Hematopoietic multipotent progenitor cell (in vitro differentiated cells): ENCODE results near the gene ATP5F1C. TPM values are rescaled to one million over a fixed set of nuclear protein-coding genes. Genes with fewer than 3 reads are reported as not detected.
"Not testable (repeated sequence)": the region's sequence is repeated elsewhere in the genome, so short reads cannot be mapped to it uniquely, and the experiment has no call there.

Experiments used
- DNase-seq, 3 donors: peaks; one replicate each; pipeline ENCODE4 v3.0.0-alpha.2; 2011 to 2015; ENCODE audit warnings: low read depth in 2 of 3, low spot score in 2 of 3
- total RNA-seq: library from RNA; depleted of rRNA; stranded (reverse); fragments of >200 nt; gene quantifications from one replicate; pipeline ENCODE4 v1.2.3, GENCODE V29; 2012

Gene ATP5F1C
- total RNA-seq, 1 donor = 126 TPM

- DNase-seq = no peak
These were observed 4.6 kb downstream of the ATP5F1C start for GRCh38 chr10:7792541-7792940.

GRCh38 chr10:7794251-7795026 is 6.5 kb downstream of the ATP5F1C start:
- no peak for DNase-seq

DNA sequence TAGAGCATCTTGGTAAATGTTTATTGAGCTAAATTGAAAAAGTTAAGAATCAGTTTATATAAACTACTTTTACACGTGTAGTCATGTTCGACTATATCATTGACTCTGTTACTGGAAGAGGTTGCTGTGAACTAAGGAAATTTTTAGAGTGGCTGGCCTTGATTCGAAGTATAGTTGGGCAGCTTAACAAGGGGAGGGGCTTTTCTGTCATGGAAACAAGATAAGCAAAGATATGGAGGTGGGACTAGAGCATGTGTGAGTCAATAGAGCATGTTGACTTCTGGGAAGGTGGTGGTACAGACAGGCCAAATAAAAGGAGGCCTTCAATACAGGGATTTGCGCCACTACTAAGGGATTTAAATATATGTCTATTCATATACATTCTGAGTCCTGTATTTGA is 7.6 kb downstream of the ATP5F1C start:
- no peak for DNase-seq

- DNase-seq = no peak
These were observed 9.6 kb downstream of the ATP5F1C start for GRCh38 chr10:7797582-7797981.

DNA sequence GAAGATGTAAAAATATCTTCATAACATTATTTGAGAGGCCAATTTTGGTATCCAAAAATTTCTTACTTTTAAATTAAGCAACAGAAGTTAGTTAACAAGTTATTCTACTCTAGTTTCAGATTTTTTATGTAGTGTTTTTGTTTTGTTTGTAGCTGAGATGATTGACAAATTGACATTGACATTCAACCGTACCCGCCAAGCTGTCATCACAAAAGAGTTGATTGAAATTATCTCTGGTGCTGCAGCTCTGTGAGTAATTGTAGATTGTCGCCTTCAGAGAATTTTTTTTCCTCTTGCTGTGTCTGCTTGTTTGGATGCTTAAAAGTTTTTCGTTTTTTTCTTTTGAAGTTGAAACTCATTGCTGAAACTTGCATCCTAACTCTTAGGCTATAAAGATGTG is 14.6 kb downstream of the ATP5F1C start:
- DNase-seq = no peak

GRCh38 chr10:7804216-7804615 is 16.2 kb downstream of the ATP5F1C start:
- DNase-seq = no peak

- no peak for DNase-seq
These were observed 16.8 kb downstream of the ATP5F1C start for GRCh38 chr10:7804741-7805140.

DNA sequence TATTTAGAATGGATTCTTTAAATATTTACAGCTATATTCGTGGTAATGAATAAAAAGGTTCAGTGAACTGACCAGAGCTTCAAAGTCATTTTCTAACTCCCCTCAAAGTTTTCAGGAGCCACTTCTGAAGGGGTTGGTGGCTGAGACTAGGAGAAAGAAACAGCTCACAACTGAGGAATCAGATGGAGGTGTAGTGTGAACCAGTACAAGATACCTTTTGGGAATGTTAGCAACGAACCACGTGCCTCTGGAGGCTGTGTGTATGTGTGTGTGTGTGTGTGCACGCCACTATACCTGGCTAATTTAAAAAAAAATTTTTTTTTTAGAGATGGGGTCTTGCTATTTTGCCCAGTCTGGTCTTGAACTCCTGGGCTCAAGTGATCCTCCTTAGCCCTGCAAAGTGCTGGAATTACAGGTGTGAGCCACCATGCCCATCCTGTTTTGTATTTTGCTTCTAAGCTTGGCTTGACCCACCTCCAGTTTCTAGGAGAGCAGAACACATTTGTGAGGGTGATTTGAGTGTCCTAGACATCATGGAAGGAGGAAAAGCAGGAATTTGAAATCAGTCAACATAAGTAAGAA is 20.8 kb downstream of the ATP5F1C start:
- no peak for DNase-seq

- no peak for DNase-seq
These were observed 22.5 kb downstream of the ATP5F1C start for GRCh38 chr10:7810443-7810842.

DNA sequence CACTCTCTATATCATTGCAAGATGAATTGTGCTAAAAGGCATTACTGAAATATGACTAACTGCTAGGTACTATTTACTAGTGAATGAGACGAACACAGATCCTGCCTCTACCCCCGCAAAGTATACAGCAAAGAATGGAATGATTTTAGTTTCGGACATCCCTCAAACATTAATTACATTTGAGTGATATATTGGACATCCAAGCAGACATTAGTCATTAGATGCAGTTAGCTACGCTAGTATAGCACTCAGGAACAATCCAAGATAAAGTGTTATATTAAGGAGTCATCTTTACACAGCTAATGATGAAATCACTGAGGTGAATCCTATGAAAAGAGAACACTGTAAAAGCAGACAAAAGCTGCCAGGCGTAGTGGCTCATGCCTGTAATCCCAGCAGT is 23.0 kb downstream of the ATP5F1C start:
- no peak for DNase-seq

- DNase-seq = not testable (repeated sequence)
These were observed 23.8 kb downstream of the ATP5F1C start for GRCh38 chr10:7811743-7812142.

GRCh38 chr10:7813481-7813880 is 25.5 kb downstream of the ATP5F1C start:
- DNase-seq = no peak

DNA sequence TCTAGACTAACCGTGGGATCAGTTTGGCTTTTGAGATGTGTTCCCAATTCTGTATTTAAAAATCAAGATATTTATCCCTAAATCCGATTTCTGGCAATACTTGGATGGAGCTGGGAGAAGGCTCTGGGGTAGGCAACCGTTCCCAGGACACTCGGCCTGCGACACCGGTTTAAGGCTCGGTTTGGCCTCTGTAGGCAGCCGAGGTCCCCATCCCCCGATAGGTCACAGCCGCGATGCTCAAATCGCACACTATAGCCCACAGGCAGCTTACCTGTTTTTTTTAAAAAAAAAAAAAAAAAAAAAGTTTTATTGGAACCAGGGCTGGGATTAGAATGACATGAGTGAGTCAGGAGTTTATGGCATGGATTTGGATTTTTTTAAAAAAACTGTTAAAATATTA is 29.6 kb downstream of the ATP5F1C start:
- DNase-seq = no peak

DNA sequence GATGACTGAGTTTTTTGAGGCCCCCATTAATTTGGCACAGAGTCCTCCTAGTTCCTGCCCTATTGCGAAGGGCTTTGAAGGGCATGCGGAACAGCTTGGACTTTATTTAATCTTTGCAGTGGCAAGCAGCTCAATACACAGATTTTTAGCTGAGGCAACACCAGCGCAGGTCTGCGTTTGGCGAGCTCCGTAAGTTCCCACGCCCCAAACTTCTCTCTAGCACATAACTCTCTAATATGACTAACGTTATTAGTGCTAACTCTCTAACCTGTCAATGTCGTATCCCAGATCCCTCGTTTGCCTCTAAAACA is 30.0 kb downstream of the ATP5F1C start:
- DNase-seq = no peak

DNA sequence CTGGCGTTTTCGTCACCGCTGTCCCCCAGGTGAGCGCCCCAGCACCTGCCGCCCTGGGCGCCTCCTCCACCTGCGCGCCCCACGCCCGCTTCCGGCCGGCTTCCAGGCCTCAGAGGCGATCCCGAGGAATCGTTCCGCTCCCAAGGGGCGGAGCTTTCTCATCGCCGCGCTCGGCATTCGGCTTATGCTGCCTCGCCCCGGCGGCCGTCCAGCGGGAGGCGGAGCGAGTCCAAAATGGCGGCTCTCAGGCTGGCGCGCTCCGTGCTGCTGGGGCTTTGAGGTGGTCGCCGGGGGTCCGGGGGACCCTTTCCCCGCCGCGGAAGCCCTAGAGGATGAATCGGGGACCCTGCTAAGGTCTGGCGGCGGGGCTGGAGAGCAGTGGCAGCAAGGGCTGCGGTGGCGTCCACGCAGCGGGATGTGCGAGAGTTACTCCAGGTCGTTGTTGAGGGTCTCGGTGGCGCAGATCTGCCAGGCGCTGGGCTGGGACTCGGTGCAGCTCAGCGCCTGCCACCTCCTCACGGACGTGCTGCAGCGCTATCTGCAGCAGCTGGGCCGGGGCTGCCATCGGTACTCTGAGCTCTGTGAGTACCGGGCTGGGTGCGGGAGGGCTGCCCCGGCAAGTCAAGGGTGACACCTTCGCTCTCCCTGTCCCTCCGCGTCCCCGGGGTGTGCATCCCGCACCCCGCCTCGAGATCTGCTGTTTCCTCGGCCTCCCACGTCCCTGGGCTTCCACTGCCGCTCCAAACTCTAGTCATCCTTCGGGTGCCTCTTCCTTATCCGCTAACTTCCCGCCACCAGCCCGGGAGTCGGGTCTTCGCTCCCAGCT is 30.5 kb downstream of the ATP5F1C start, which contains the start of gene TAF3:
Gene TAF3 (plus strand): TSS at position 211 of the 826 bp plus-strand sequence. CDS start 205 bp downstream, at position 416.
- DNase-seq = peak; percentile 80 to 92 (median 88)

- peak in 2 of 3 donors; percentile 41 to 48 for DNase-seq
These were observed 31.1 kb downstream of the ATP5F1C start for GRCh38 chr10:7819121-7819460.

- DNase-seq = no peak
These were observed 36.3 kb downstream of the ATP5F1C start for GRCh38 chr10:7824251-7824650.

- DNase-seq = peak in 1 of 3 donors; percentile 28
These were observed 39.0 kb downstream of the ATP5F1C start for GRCh38 chr10:7826971-7827370.

- DNase-seq = no peak
These were observed 41.4 kb downstream of the ATP5F1C start for GRCh38 chr10:7829289-7829834.

DNA sequence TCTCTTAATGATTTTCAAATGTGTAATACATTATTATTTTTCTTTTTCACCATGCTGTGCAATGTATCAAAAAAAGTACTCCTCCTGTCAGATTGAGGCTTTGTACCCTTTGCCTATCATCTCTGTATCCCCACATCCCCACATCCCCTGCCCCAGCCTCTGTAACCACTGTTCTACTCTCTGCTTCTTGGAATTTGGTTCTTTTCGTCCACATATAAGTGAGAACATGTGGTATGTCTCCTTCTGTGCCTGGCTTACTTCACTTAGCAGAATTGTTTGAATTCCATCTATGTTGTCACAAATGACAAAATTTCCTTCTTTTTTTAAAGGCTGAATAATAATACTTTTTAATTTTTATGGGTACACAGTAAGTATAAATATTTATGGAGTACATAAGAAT is 44.1 kb downstream of the ATP5F1C start:
- no peak for DNase-seq

GRCh38 chr10:7833210-7833609 is 45.2 kb downstream of the ATP5F1C start:
- DNase-seq = no peak
